WTC11 (cell line): Measurements from ENCODE around the gene DNAJC3. TPM values are rescaled to one million over a fixed set of nuclear protein-coding genes. Genes with fewer than 3 reads are reported as not detected.

ENCODE experiments used
- E2F4 ChIP-seq: sonication (generic); formaldehyde crosslinking; IDR thresholded peaks from 2 replicates; pipeline ENCODE4 v1.8.1; 2022; ENCODE audit warnings: low read depth, mild to moderate bottlenecking, moderate library complexity, missing genetic modification reagents, borderline replicate concordance
- EMX1 ChIP-seq: fragments of 250-450 bp; sonication (Bioruptor Pico); IDR thresholded peaks from 2 replicates; pipeline ENCODE4 v1.8.0; 2021; ENCODE audit warnings: mild to moderate bottlenecking
- FOXP1 ChIP-seq: sonication (generic); formaldehyde crosslinking; IDR thresholded peaks from 2 replicates; pipeline ENCODE4 v1.8.0; 2022; ENCODE audit warnings: missing genetic modification reagents, mild to moderate bottlenecking, moderate library complexity, borderline replicate concordance
- FOXP4 ChIP-seq: sonication (generic); formaldehyde crosslinking; IDR thresholded peaks from 2 replicates; pipeline ENCODE4 v1.8.0; 2022; ENCODE audit warnings: mild to moderate bottlenecking, missing genetic modification reagents
- GRHL2 ChIP-seq: fragments of 250-450 bp; sonication (Bioruptor Pico); IDR thresholded peaks from 2 replicates; pipeline ENCODE4 v1.8.0; 2022; ENCODE audit warnings: mild to moderate bottlenecking, moderate library complexity; ENCODE audit not compliant: insufficient replicate concordance, severe bottlenecking
- JAZF1 ChIP-seq: fragments of 250-450 bp; sonication (Bioruptor Pico); IDR thresholded peaks from 2 replicates; pipeline ENCODE4 v1.9.0; 2021; ENCODE audit warnings: moderate library complexity, mild to moderate bottlenecking, inconsistent platforms
- JUN ChIP-seq: sonication (generic); formaldehyde crosslinking; IDR thresholded peaks from 2 replicates; pipeline ENCODE4 v1.8.0; 2023; ENCODE audit warnings: mild to moderate bottlenecking, missing genetic modification reagents
- MXD4 ChIP-seq: fragments of 250-450 bp; sonication (Bioruptor Pico); IDR thresholded peaks from 2 replicates; pipeline ENCODE4 v1.8.0; 2021; ENCODE audit warnings: mild to moderate bottlenecking, moderate library complexity, borderline replicate concordance
- NR2C2 ChIP-seq: sonication (generic); formaldehyde crosslinking; IDR thresholded peaks from 2 replicates; pipeline ENCODE4 v1.8.0; 2022; ENCODE audit warnings: mild to moderate bottlenecking, missing genetic modification reagents
- OVOL2 ChIP-seq: fragments of 250-450 bp; sonication (Bioruptor Pico); IDR thresholded peaks from 2 replicates; pipeline ENCODE4 v1.9.0; 2021; ENCODE audit warnings: mild to moderate bottlenecking, borderline replicate concordance
- PREB ChIP-seq: sonication (generic); formaldehyde crosslinking; IDR thresholded peaks from 2 replicates; pipeline ENCODE4 v1.8.1; 2022; ENCODE audit warnings: mild to moderate bottlenecking, missing genetic modification reagents, moderate library complexity, borderline replicate concordance
- SMAD4 ChIP-seq: sonication (generic); formaldehyde crosslinking; IDR thresholded peaks from 2 replicates; pipeline ENCODE4 v1.8.0; 2022; ENCODE audit warnings: mild to moderate bottlenecking, missing genetic modification reagents
- STAT6 ChIP-seq: sonication (generic); formaldehyde crosslinking; conservative IDR thresholded peaks from 2 replicates; pipeline ENCODE4 v1.8.1; 2023; ENCODE audit warnings: mild to moderate bottlenecking, low read depth, missing genetic modification reagents, moderate library complexity
- TCF7 ChIP-seq: sonication (generic); formaldehyde crosslinking; IDR thresholded peaks from 2 replicates; pipeline ENCODE4 v1.8.0; 2022; ENCODE audit warnings: mild to moderate bottlenecking, low read depth, missing genetic modification reagents, moderate library complexity
- TEAD1 ChIP-seq: sonication (generic); formaldehyde crosslinking; IDR thresholded peaks from 2 replicates; pipeline ENCODE4 v1.8.0; 2022; ENCODE audit warnings: mild to moderate bottlenecking, missing genetic modification reagents
- TP53 ChIP-seq: sonication (generic); formaldehyde crosslinking; IDR thresholded peaks from 2 replicates; pipeline ENCODE4 v1.8.1; 2023; ENCODE audit warnings: mild to moderate bottlenecking, missing genetic modification reagents
- ZNF138 ChIP-seq: sonication (generic); formaldehyde crosslinking; conservative IDR thresholded peaks from 2 replicates; pipeline ENCODE4 v1.8.1; 2022; ENCODE audit warnings: mild to moderate bottlenecking, moderate library complexity, missing genetic modification reagents
- ZNF263 ChIP-seq: sonication (generic); formaldehyde crosslinking; IDR thresholded peaks from 2 replicates; pipeline ENCODE4 v1.8.1; 2022; ENCODE audit warnings: low read depth, mild to moderate bottlenecking, moderate library complexity, missing genetic modification reagents
- ZNF425 ChIP-seq: fragments of 250-450 bp; sonication (Bioruptor Pico); conservative IDR thresholded peaks from 2 replicates; pipeline ENCODE4 v1.9.0; 2021; ENCODE audit warnings: mild to moderate bottlenecking
- ZNF512 ChIP-seq: sonication (generic); formaldehyde crosslinking; IDR thresholded peaks from 2 replicates; pipeline ENCODE4 v1.8.1; 2022; ENCODE audit warnings: missing genetic modification reagents, borderline replicate concordance
- ZNF532 ChIP-seq: fragments of 250-450 bp; sonication (Bioruptor Pico); IDR thresholded peaks from 2 replicates; pipeline ENCODE4 v1.9.0; 2021; ENCODE audit warnings: mild to moderate bottlenecking, borderline replicate concordance
- total RNA-seq: library from RNA; stranded (reverse); gene quantifications from 3 replicates; pipeline ENCODE4 v1.2.3, GENCODE V29; 2021

Gene DNAJC3
- total RNA-seq, 1 experiment from 2014 or later: 20.0 TPM

GRCh38 chr13:95676762-95677563 is at the start of gene DNAJC3 (continued):
- TF ChIP-seq STAT6: no peak
- TF ChIP-seq MXD4 (CRISPR knock-in tag): no peak
- no peak for TF ChIP-seq EMX1
- TF ChIP-seq GRHL2 (CRISPR knock-in tag): no peak
- peak; percentile 89; the same call in 1 of the 2 replicates for TF ChIP-seq ZNF138 (CRISPR knock-in tag)
- TF ChIP-seq PREB (CRISPR knock-in tag): no peak
- TF ChIP-seq JUN: no peak
- 0 out of 2 replicates have a peak, but pooled peaks have one; percentile 28 for TF ChIP-seq TP53 (CRISPR knock-in tag)
- TF ChIP-seq TEAD1: peak; percentile 19
- no peak for TF ChIP-seq ZNF512
- TF ChIP-seq FOXP1 (CRISPR knock-in tag): peak; percentile 94
- TF ChIP-seq JAZF1: no peak
- 0 out of 2 replicates have a peak, but pooled peaks have one; percentile 62 for TF ChIP-seq ZNF532 (CRISPR knock-in tag)
- no peak for TF ChIP-seq TCF7 (CRISPR knock-in tag)
- TF ChIP-seq ZNF263: 0 out of 2 replicates have a peak, but pooled peaks have one; percentile 33
- TF ChIP-seq NR2C2: no peak; the same call in 1 of the 2 replicates
- peak; percentile 72; the same call in 1 of the 2 replicates for TF ChIP-seq FOXP4
- no peak for TF ChIP-seq ZNF425
- TF ChIP-seq OVOL2 (CRISPR knock-in tag): no peak
- no peak for TF ChIP-seq SMAD4 (CRISPR knock-in tag)
- TF ChIP-seq E2F4 (CRISPR knock-in tag): peak; percentile 57; the same call in 1 of the 2 replicates
